ENCODE measurements around the gene AKAP13.

GRCh38 chr15:85762756-85763127, 382.3 kb downstream of the AKAP13 start:
- TF ChIP-seq MAX (IDR thresholded peaks at IDR 0.05; ENCODE audit: low read depth, low read length) = no peak
- TF ChIP-seq, protein P1, sequence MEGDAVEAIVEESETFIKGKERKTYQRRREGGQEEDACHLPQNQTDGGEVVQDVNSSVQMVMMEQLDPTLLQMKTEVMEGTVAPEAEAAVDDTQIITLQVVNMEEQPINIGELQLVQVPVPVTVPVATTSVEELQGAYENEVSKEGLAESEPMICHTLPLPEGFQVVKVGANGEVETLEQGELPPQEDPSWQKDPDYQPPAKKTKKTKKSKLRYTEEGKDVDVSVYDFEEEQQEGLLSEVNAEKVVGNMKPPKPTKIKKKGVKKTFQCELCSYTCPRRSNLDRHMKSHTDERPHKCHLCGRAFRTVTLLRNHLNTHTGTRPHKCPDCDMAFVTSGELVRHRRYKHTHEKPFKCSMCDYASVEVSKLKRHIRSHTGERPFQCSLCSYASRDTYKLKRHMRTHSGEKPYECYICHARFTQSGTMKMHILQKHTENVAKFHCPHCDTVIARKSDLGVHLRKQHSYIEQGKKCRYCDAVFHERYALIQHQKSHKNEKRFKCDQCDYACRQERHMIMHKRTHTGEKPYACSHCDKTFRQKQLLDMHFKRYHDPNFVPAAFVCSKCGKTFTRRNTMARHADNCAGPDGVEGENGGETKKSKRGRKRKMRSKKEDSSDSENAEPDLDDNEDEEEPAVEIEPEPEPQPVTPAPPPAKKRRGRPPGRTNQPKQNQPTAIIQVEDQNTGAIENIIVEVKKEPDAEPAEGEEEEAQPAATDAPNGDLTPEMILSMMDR (IDR thresholded peaks at IDR 0.05; ENCODE audit: low read depth, low read length) = no peak
- TF ChIP-seq POLR2A (IDR thresholded peaks at IDR 0.05; ENCODE audit: extremely low read depth, insufficient read length) = no peak

All from NB4 (cell line).